ENCODE data around the gene DISP3. TPM values are rescaled to one million over a fixed set of nuclear protein-coding genes. Genes with fewer than 3 reads are reported as not detected.

Gene DISP3
- polyA plus RNA-seq, 1 donor (not counting 4 experiments of a cell fraction or from before 2014, with no cell fraction given): not detected

DNA sequence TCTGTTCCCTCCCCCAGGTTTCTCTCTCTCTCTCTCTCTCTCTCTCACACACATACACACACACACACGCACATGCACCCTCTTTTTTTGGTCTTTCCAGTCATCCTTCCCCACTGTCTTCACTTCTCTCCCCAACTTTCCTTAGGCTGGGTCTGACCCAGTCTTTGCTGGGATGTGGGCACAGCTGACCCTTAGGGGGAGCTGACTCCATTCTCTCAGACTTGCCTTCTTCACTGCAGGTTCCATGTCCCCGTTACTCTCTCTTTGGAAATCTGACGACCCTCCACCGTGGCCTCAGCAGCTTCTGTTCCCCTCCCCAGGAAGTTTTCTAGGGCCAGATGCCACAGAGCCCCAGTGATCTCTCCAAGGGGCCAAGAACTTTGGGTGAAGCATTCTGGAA lies 2.1 kb downstream of the DISP3 start:
- Histone ChIP-seq H3K9me1 (ENCODE audit: control insufficient read depth, extremely low read depth, insufficient read depth, low read length) (no peaks in the 10 kb centered on the region), H2AFZ (ENCODE audit: control insufficient read depth, low read length) (no peak overlapping the region), H3K4me2 (ENCODE audit: control insufficient read depth, extremely low read depth, insufficient read depth, low read depth, low read length) (no peak overlapping the region), H3K9ac (ENCODE audit: control insufficient read depth, extremely low read depth, insufficient read depth, low read length) (no peak overlapping the region), H3K79me2 (ENCODE audit: control insufficient read depth, insufficient read depth, low read length) (no peaks in the 10 kb centered on the region), H3K36me3 (ENCODE audit: control insufficient read depth in 2 of 2, extremely low read depth in 1 of 2, insufficient read depth in 2 of 2, low read length in 2 of 2) (no peaks in the 10 kb centered on the region), H4K20me1 (ENCODE audit: control insufficient read depth, extremely low read depth, insufficient read depth, low read length) (no peaks in the 10 kb centered on the region), H3K4me1 (ENCODE audit: control insufficient read depth, extremely low read depth, insufficient read depth, low read length) (peaks cover 3% of the 10 kb centered on the region), H3K27ac (ENCODE audit: control insufficient read depth, insufficient read depth, low read length) (no peak overlapping the region), H3K9me3 (ENCODE audit: control insufficient read depth, low read depth, low read length) (no peaks in the 10 kb centered on the region), H3K27me3 (ENCODE audit: control insufficient read depth, extremely low read depth, insufficient read depth, low read length) (peaks cover 45% of the 10 kb centered on the region), H3K4me3 (ENCODE audit: control insufficient read depth in 2 of 3, extremely low read depth in 1 of 3, insufficient read depth in 2 of 3, low read depth in 1 of 3, low read length in 3 of 3) (no peak overlapping the region)
- FAIRE-seq (no peak), DNase-seq (ENCODE audit: low read depth, low spot score) (no peak)
- dilution Hi-C loops (cut with MboI; ENCODE audit: extremely low pct_ligation_motif_present, low sequenced_read_pairs): no loop called here
- no peak for TF ChIP-seq EZH2 (IDR thresholded peaks at IDR 0.05; ENCODE audit: low read length)

DNA sequence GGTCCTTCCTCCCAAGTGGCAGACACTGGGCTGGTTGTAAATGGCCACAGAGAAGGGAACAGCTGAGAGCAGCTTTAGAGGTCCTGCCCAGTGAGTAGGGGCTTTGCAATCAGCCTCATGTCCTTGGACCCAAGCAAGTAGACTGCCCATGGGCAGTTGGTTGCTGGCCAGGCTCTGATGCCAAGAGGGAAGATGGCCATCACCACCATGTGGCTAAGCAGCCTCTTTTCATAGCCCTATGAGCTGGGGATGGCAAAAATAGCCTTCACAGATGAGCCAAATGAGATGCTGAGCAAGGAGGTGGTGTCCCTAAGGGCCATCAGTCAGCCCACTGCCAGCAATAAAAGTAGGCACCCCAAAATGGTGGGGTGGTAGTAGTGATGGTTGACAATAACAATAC lies 3.2 kb downstream of the DISP3 start:
- H3K9me1 ChIP-seq (ENCODE audit: control insufficient read depth, extremely low read depth, insufficient read depth, low read length): no peaks in the 10 kb centered on the region
- no peak for DNase-seq (ENCODE audit: low read depth, low spot score)
- H3K9me3 ChIP-seq (ENCODE audit: control insufficient read depth, low read depth, low read length): no peaks in the 10 kb centered on the region
- H3K4me3 ChIP-seq (ENCODE audit: control insufficient read depth in 2 of 3, extremely low read depth in 1 of 3, insufficient read depth in 2 of 3, low read depth in 1 of 3, low read length in 3 of 3): no peak overlapping the region
- H2AFZ ChIP-seq (ENCODE audit: control insufficient read depth, low read length): no peak overlapping the region
- dilution Hi-C loops (cut with MboI; ENCODE audit: extremely low pct_ligation_motif_present, low sequenced_read_pairs): no loop called here
- no peak for TF ChIP-seq EZH2 (IDR thresholded peaks at IDR 0.05; ENCODE audit: low read length)
- TF ChIP-seq, protein P1, sequence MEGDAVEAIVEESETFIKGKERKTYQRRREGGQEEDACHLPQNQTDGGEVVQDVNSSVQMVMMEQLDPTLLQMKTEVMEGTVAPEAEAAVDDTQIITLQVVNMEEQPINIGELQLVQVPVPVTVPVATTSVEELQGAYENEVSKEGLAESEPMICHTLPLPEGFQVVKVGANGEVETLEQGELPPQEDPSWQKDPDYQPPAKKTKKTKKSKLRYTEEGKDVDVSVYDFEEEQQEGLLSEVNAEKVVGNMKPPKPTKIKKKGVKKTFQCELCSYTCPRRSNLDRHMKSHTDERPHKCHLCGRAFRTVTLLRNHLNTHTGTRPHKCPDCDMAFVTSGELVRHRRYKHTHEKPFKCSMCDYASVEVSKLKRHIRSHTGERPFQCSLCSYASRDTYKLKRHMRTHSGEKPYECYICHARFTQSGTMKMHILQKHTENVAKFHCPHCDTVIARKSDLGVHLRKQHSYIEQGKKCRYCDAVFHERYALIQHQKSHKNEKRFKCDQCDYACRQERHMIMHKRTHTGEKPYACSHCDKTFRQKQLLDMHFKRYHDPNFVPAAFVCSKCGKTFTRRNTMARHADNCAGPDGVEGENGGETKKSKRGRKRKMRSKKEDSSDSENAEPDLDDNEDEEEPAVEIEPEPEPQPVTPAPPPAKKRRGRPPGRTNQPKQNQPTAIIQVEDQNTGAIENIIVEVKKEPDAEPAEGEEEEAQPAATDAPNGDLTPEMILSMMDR (optimal IDR thresholded peaks at IDR 0.05 in 1 of 3, IDR thresholded peaks at IDR 0.05 in 1 of 3, conservative IDR thresholded peaks at IDR 0.05 in 1 of 3; ENCODE audit: extremely low read depth in 1 of 3, insufficient read depth in 2 of 3, low read length in 3 of 3): no peak
- H3K27me3 ChIP-seq (ENCODE audit: control insufficient read depth, extremely low read depth, insufficient read depth, low read length): peaks cover 53% of the 10 kb centered on the region
- no peak overlapping the region for H3K27ac ChIP-seq (ENCODE audit: control insufficient read depth, insufficient read depth, low read length)
- H3K9ac ChIP-seq (ENCODE audit: control insufficient read depth, extremely low read depth, insufficient read depth, low read length): no peak overlapping the region
- no peaks in the 10 kb centered on the region for H3K36me3 ChIP-seq (ENCODE audit: control insufficient read depth in 2 of 2, extremely low read depth in 1 of 2, insufficient read depth in 2 of 2, low read length in 2 of 2)
- H3K79me2 ChIP-seq (ENCODE audit: control insufficient read depth, insufficient read depth, low read length): no peaks in the 10 kb centered on the region
- no peak overlapping the region for H3K4me2 ChIP-seq (ENCODE audit: control insufficient read depth, extremely low read depth, insufficient read depth, low read depth, low read length)
- no peak for FAIRE-seq
- H4K20me1 ChIP-seq (ENCODE audit: control insufficient read depth, extremely low read depth, insufficient read depth, low read length): no peaks in the 10 kb centered on the region
- peaks cover 3% of the 10 kb centered on the region for H3K4me1 ChIP-seq (ENCODE audit: control insufficient read depth, extremely low read depth, insufficient read depth, low read length)
